NB4 (cell line): ENCODE measurements around the gene MFSD2B.

Experiments
- POLR2A ChIP-seq: IDR thresholded peaks from 2 replicates; pipeline ENCODE4 v1.6.1; 2011; ENCODE audit warnings: mild to moderate bottlenecking; ENCODE audit not compliant: insufficient read length; ENCODE audit errors: extremely low read depth
- TF ChIP-seq, protein P1 (sequence below): IDR thresholded peaks from 2 replicates; pipeline ENCODE4 v1.6.1; 2011; ENCODE audit warnings: low read depth, low read length

DNA sequence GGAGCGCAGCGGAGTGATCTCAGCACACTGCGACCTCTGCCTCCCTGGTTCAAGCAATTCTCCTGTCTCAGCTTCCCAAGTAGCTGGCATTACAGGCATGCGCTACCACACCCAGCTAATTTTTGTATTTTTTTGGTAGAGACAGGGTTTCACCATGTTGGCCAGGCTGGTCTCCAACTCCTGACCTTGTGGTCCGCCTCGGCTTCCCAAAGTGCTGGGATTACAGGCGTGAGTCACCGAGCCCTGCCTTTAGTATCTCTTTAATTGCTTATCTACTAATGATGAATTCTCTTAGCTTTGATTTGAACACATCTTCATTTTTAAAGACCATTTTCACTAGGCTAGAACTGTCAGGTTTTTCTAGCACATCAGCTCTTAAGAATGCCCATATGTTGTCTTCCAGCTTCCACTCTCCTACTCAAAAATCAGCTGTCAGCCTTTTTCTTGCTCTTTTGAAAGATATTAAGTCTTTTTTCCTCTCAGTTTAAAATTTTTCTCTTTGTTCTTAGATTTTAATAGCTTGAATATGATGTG is 16.1 kb upstream of the MFSD2B start:
- TF ChIP-seq POLR2A = no peak
- TF ChIP-seq, protein P1, sequence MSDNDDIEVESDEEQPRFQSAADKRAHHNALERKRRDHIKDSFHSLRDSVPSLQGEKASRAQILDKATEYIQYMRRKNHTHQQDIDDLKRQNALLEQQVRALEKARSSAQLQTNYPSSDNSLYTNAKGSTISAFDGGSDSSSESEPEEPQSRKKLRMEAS = no peak
